Fibroblast of the aortic adventitia (primary cell): ENCODE results near the gene RNH1. TPM values are rescaled to one million over a fixed set of nuclear protein-coding genes. Genes with fewer than 3 reads are reported as not detected.
A peak's percentile ranks its signal among the peaks of the same experiment; 100 is the strongest.

Source experiments
- DNase-seq: peaks from one replicate; pipeline ENCODE4 v3.0.0-alpha.2; 2010; ENCODE audit warnings: low read depth
- H3K4me3 ChIP-seq: 2 replicates; pipeline ENCODE4 v1.5.1; 2011; ENCODE audit warnings: low read depth, mild to moderate bottlenecking, control low read depth, low read length, moderate library complexity
- CTCF ChIP-seq: IDR thresholded peaks from 2 replicates; pipeline ENCODE4 v1.5.1; 2011; ENCODE audit warnings: mild to moderate bottlenecking, low read length, control low read depth, inconsistent platforms; ENCODE audit not compliant: insufficient read depth
- total RNA-seq: library from RNA; depleted of rRNA; stranded (reverse); fragments of >200 nt; gene quantifications from 2 replicates; pipeline ENCODE4 v1.2.3, GENCODE V29; 2012; ENCODE audit warnings: low replicate concordance

Gene RNH1
- total RNA-seq, 1 donor = 436 TPM

DNA sequence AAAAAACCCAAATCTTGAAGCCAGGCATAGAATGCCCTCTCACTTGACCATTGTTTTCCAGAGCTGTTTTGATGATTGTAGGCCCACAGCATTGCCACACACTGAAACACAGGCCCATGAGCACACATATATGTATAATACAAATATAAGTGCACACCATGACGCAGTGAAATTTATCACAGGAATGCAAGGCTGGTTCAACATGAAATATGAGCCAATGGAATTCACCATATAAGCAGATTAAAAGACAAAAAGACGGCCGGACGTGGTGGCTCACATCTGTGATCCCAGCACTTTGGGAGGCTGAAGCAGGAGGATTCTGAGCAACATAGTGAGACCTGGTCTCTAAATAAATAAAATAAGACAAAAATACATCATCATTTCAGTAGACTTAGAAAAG lies 9.4 kb upstream of the RNH1 start:
- DNase-seq = no peak
- no peak overlapping the region for H3K4me3 ChIP-seq
- TF ChIP-seq CTCF = no peak

GRCh38 chr11:515131-515530 lies 8.1 kb upstream of the RNH1 start:
- H3K4me3 ChIP-seq = no peak overlapping the region
- no peak for TF ChIP-seq CTCF
- DNase-seq = no peak

GRCh38 chr11:514606-515005 lies 7.6 kb upstream of the RNH1 start:
- no peak overlapping the region for H3K4me3 ChIP-seq
- no peak for DNase-seq
- TF ChIP-seq CTCF = no peak

- no peak for TF ChIP-seq CTCF
- DNase-seq = no peak
- H3K4me3 ChIP-seq = no peak overlapping the region
These were observed 5.9 kb upstream of the RNH1 start for GRCh38 chr11:512761-513595.

DNA sequence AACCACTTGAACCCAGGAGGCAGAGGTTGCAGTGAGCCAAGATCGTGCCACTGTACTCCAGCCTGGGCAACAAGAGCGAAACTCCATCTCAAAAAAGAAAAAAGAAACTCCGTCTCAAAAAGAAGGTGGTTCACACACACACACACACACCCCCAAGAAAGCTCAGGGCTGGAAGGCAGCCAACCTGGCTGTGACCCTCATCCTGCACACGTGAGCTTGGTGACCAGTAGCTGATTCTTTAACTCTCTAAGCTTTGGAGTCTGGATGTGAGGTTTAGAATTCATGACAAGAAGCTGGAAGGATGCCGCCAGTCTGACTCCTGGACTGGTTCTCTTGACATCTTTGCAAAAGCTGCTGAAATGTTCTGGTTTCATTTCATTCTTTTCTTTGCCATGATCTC lies 1.9 kb upstream of the RNH1 start:
- DNase-seq = no peak
- no peak overlapping the region for H3K4me3 ChIP-seq
- no peak for TF ChIP-seq CTCF

GRCh38 chr11:507727-508515 lies 879 bp upstream of the RNH1 start:
- no peak for TF ChIP-seq CTCF
- peak overlapping the region; percentile 75 for H3K4me3 ChIP-seq
- no peak for DNase-seq
